ENCODE data around the gene TPRG1L.

The TPRG1L gene

DNA sequence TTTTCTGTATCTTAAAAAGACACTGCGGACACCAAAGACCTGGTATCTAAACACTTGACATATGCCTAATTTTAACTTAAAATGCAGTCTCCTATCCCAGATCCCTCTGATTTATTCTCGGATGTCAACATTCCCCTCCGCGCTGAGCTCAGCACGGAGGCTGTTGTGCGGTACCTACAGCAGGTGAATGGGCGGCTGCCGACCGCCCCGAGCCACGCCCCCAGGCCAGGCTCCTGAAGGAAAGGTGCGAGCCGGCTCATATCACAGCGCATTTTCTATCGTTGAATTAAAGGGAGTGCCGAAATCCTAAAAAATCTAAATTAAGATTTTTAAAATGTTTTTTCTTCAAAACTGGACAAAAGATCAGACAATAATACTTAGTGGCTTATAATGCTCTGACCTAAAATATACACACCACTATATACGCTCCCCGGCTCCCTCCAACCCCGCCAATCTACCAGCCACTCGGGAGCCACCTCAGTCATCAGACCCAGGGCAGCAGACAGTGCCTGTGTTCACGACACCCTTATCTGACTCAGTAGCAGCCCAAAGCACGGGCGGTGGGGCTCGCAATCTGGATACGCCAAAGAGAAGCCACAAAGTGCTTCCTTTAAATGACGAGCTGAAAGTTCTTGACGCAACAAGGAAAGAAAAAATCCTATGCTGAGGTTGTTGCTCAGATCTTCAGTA is 21.0 kb downstream of the TPRG1L start:
- DNase-seq (ENCODE audit: low read depth): no peak

DNA sequence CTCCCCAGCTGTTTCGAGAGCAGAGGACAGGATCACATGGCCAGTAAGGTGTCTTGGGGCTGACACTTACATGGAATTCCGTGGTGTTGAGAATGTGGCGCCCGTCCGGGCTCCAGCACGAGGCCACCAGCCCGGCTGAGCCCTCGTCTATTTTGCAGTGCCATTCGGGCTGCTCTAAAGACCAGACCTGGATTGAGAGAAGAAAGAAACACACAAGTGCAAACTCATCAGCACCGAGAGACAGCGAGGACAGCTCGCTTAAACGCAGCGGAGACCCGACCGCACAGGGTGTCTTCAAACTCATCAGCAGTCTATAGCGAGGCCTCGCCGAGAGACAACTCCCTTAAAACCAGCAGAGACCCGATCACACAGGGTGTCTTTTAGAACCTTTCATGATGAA is 21.8 kb downstream of the TPRG1L start:
- DNase-seq (ENCODE audit: low read depth): no peak

DNA sequence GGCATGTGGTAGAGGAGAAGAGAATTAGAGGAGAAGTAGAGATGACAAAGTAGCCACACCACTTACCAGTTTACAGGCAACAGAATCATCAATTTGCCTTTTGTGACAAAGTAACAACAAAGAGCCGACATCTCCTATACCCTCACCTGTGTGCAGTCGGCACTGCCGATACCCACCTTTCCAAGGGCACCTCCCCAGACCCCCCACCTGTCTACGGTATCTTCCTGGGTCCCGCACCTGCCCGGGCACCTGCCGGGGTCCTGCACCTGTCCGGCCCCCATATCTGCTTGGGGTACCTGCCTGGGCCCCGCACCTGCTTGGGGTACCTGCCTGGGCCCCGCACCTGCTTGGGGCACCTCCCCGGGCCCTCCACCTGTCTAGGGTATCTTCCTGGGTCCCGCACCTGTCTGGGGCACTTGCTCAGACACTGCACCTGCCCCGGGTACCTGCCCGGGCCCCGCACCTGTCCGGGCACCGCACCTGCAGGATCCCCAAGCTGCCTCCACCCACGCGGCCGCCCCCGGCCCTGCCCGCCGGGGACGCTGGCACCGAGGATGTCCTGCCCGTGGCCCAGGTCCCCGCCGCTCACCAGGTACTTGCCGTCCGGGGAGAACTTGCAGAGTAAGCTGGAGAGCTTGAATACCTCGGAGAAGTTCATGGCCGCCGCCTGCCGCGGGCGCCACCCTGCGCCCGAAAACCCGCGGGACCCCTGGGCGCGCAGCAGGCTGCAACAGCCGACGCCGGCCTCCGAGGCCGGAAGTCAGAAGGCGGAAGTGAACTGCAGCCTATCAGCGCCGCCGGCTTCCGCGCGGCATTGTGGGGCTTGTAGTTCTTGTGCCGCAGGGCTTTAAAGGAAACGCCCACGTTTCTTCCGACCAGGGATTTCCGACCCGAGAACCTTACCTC is 24.8 kb downstream of the TPRG1L start, which contains the start of gene WRAP73:
TSS of gene WRAP73 (minus strand) at position 762 of the 906 bp plus-strand sequence. CDS start at position 658, 104 bp downstream.
- DNase-seq (ENCODE audit: low read depth): peak; percentile 75

DNA sequence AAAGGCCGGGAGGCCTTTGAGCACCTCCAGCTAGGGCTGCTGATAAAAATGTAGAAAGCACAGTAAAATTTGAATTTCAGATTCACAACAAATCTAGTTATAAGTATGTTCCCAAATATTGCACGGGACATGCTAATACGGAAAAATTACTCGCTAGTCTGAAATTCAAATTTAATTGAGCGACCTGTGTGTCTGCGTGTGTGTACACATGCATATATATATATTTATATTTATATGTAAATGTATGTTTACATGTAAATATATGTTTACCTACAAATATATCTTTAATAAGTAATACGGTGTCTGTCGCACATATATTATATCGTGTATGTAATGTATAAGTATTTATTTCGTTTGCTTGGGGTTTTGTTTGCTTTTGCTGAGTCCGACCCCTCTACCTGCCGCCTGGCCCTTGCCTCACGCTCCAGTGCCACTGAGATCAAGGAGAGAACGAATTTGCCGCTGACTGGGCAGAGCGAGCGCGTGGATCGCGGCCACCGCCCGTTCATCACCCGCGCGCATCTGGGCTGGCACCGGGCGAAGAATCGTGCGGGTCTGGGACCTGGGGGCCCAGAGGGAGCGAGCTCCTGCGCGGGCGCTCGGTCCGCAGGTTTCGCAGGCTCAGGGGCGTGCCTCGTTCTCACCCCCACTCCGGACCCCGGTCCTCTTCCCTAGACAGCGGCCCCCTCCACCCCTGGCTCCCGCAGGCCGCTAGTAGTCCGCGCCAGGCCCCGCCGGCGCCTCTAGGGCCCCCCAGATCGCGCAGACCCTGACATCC is 25.6 kb downstream of the TPRG1L start:
- no peak for DNase-seq (ENCODE audit: low read depth)

GRCh38 chr1:3651026-3651929 is 26.5 kb downstream of the TPRG1L start:
- DNase-seq (ENCODE audit: low read depth): no peak

DNA sequence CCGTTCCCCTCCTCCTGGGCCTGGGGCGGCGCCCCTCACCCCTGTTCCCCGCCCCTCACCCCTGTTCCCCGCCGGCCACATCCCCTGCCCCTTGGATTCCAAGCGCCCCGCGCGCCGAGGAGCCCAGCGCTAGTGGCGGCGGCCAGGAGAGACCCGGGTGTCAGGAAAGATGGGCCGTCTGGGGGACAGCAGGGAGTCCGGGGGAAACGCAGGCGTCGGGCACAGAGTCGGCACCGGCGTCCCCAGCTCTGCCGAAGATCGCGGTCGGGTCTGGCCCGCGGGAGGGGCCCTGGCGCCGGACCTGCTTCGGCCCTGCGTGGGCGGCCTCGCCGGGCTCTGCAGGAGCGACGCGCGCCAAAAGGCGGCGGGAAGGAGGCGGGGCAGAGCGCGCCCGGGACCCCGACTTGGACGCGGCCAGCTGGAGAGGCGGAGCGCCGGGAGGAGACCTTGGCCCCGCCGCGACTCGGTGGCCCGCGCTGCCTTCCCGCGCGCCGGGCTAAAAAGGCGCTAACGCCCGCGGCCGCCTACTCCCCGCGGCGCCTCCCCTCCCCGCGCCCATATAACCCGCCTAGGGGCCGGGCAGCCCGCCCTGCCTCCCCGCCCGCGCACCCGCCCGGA is 27.2 kb downstream of the TPRG1L start, which contains the start of gene TP73:
TSS of gene TP73 (plus strand) at position 587 of the 618 bp plus-strand sequence. CDS start 29,850 bp downstream, outside the sequence.
- DNase-seq (ENCODE audit: low read depth): no peak

DNA sequence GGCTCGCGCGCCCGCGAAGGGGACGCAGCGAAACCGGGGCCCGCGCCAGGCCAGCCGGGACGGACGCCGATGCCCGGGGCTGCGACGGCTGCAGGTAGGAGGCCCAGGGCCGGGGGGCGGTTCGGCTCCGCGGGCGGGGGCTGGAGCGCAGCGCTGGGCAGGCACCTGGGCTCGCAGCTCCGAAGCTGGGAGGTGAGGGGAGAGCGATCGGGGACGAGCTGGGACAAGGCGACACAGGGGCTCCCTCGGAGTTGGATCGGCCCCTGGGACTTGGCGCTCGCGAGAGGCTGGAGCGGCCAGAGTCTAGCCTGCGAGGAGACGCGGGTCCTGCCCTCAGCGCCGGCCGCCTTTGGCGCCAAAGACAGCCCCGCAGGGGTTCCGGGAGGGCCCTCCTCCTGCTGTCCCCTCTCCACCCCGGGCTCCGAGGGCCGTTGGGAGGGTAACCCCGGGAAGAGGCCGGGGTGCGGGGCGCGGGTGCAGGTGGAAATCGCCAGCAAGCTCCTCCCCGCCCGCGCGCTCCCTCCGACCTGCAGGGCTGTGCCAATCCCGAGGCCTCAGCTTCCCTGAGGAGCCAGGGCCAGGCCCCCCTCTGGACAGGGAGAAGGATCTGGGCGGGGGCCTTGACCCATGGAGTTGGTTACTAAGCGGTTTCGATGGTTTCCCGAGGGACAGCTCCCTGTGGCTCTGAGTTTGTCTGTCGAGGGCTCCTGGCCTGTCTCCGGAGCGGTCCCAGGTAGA is 27.9 kb downstream of the TPRG1L start:
- DNase-seq (ENCODE audit: low read depth): no peak

DNA sequence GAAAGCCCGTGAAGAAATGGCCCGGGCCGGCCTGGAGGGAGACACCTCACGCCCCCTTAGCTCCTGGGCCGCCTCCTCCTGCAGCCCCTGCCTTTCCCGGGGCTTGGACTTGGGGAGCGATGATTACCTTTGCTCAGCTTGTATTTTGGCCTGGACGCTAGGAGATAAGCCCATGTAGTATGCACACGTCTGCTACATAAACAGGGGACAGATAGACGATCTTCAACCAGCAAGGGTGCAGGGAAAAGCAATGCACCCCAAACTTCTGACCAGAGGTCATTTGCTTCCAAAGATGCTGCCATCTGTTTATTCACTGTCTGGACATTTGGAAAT is 28.4 kb downstream of the TPRG1L start:
- DNase-seq (ENCODE audit: low read depth): no peak

- no peak for DNase-seq (ENCODE audit: low read depth)
These were observed 29.9 kb downstream of the TPRG1L start for GRCh38 chr1:3654549-3655281.

DNA sequence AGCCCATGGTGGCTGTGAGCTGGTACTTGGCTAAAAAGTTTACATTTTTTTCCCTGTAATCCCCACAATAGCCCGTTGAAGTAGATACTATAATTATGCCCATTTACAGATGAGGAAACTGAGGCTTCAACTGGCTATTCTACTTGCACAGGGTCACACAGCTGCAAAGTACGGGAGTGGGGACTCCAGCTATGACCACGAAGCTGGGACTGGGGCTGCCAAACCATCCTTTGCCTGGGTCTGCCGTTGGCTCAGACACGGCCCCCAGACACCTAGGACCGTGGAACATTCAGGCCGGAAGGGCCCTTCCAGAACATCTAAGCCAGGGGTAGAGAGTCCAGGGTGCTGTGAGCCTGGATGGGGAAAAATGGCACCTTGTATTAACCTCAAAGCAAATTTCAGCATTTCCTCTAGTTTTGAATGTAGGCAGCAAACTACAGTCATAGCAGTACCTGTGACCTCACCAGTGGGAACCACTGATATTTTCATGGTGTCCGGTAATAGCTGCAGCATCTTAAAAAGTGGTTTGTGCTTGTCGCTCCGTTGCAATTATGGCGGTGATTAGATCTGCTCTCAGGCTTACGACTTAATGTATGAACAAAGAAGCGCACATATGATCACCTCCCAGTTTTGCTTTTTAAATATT is 31.8 kb downstream of the TPRG1L start:
- DNase-seq (ENCODE audit: low read depth): no peak

- no peak for DNase-seq (ENCODE audit: low read depth)
These were observed 32.3 kb downstream of the TPRG1L start for GRCh38 chr1:3657096-3657475.

DNA sequence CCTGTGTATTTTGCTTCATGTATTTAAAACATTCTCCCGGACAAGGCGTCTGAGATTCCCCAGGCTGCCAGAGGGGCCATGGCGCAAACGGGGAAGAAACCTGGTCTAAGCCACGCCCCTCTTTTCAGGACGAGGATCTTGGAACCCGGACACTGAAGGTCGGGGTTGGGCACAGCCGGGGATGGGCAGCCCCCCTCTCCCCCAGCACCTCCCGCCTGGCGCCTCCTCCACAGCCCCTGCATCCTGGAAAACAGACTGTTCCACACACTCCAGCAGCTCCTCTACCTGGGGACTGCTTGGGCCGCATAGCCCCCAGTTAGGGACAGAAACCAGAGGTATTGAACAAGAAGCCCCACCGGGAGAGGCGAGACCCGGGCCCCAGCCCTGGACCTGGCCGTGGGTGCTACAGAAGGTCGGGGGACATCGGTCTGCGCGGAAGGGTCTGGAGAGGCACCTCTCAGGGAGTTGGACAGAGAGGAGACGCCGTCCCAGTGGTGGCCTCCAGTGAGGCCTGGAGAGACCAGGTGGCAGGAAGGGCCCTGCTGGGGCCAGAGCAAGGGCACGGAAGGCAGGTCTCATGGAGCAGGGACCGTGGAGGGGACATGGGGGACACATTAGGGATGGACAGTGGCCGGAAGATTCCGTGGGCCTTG is 32.9 kb downstream of the TPRG1L start:
- no peak for DNase-seq (ENCODE audit: low read depth)

DNA sequence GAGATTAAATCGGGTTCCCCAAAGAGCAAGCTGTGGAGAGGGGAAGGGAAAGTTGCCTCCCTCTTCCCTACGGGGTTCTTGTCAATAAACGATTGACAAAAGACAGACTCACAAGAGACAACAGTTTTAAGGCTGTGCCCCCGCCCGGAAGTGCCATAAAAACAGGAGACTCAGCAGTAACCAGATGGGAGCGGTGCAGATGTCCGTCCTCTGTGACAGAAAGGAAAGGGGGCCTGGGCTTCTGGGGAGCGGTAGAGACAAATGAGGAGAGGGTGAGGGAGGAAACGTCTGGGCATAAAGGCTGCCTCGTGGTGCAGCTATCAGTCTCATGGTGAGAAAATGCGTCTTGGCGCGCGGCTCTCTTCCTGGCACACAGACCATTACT is 33.4 kb downstream of the TPRG1L start:
- DNase-seq (ENCODE audit: low read depth): no peak

GRCh38 chr1:3659093-3659492 is 34.3 kb downstream of the TPRG1L start:
- no peak for DNase-seq (ENCODE audit: low read depth)

- DNase-seq (ENCODE audit: low read depth): no peak
These were observed 35.9 kb downstream of the TPRG1L start for GRCh38 chr1:3660704-3661103.

- no peak for DNase-seq (ENCODE audit: low read depth)
These were observed 36.8 kb downstream of the TPRG1L start for GRCh38 chr1:3661631-3662030.

GRCh38 chr1:3662080-3662671 is 37.4 kb downstream of the TPRG1L start:
- DNase-seq (ENCODE audit: low read depth): no peak

Measured in T-helper 22 cell (primary cell).